ENCODE measurements around the gene CCDC9B. TPM values are rescaled to one million over a fixed set of nuclear protein-coding genes. Genes with fewer than 3 reads are reported as not detected.

CCDC9B gene
- total and polyA plus RNA-seq, 2 of the 4 experiments (the other 2 are of a cell fraction) = 19.7 to 30.9 TPM

DNA sequence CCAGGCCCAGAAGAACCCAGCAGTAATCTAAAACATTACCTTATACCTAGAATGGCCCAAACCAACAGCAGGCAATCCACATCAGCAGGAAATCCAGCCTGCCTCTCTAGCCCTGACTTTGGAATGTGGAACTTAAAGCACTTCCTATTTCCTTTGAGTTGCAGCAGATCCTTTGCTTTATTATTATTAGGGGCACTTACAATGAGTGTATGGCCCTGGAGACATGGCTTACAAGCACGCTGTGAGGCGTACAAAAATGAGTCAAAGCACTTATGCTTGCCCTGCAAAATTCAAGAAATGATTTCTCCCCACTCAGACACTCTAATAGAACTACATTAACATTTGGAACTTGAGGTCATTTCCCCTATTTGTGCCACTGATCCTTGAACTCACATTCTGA lies 32.2 kb upstream of the CCDC9B start:
- Histone ChIP-seq H2AK5ac (ENCODE audit: low read depth, low read length) (no peak overlapping the region; the same call in 1 of the 2 replicates), H3K79me1 (ENCODE audit: low read depth in 1 of 2, low read length in 2 of 2) (no peaks in the 10 kb centered on the region), H3K27ac (ENCODE audit: insufficient read depth, low read length) (no peak overlapping the region), H3K14ac (replicated peaks; ENCODE audit: low read depth, low read length) (peak overlapping the region; percentile 35; the same call in 1 of the 2 replicates), H3K4ac (ENCODE audit: low read depth, low read length) (no peak overlapping the region), H2BK15ac (ENCODE audit: low read depth, low read length) (no peak overlapping the region), H3K4me3 (ENCODE audit: insufficient read depth, low read depth, low read length) (no peak overlapping the region), H3K9me1 (ENCODE audit: insufficient read depth, low read length) (0 out of 2 replicates have a peak, but pooled peaks cover 3% of the 10 kb centered on the region), H3K36me3 (ENCODE audit: control insufficient read depth, insufficient read depth, low read length) (no peaks in the 10 kb centered on the region), H4K5ac (ENCODE audit: low read depth, low read length) (no peak overlapping the region), H4K8ac (ENCODE audit: low read depth in 2 of 2, low read length in 2 of 2) (peak overlapping the region in 1 of 2 experiments; percentile 50; a peak in 1 of 4 replicates), H2AK9ac (replicated peaks; ENCODE audit: low read depth, low read length, poor library complexity) (peak overlapping the region; percentile 42), H3K4me1 (ENCODE audit: control insufficient read depth, insufficient read depth, low read length) (peaks cover 2% of the 10 kb centered on the region), H4K20me1 (ENCODE audit: insufficient read depth, low read length) (no peaks in the 10 kb centered on the region), H3K9ac (ENCODE audit: low read depth, low read length) (no peak overlapping the region), H3K27me3 (ENCODE audit: control insufficient read depth, insufficient read depth, low read length) (peaks cover 1% of the 10 kb centered on the region; the same call in 1 of the 2 replicates), H2BK120ac (ENCODE audit: low read depth, low read length) (peak overlapping the region; percentile 74; the same call in 1 of the 2 replicates), H4K91ac (ENCODE audit: insufficient read depth, low read depth, low read length) (0 out of 2 replicates have a peak overlapping the region, but pooled peaks have one; percentile 0), H3K23ac (ENCODE audit: low read depth, low read length) (no peak overlapping the region), H3K4me2 (ENCODE audit: low read depth, low read length) (no peak overlapping the region), H3K9me3 (ENCODE audit: control insufficient read depth, insufficient read depth, low read length) (no peaks in the 10 kb centered on the region), H3K18ac (ENCODE audit: low read depth, low read length) (no peak overlapping the region), H2AFZ (replicated peaks; ENCODE audit: low read length, poor library complexity) (peak overlapping the region; percentile 57), H2BK20ac (ENCODE audit: low read depth, low read length) (no peak overlapping the region), H2BK5ac (ENCODE audit: low read depth, low read length, poor library complexity, severe bottlenecking) (peak overlapping the region; percentile 53), H3K56ac (ENCODE audit: extremely low read depth, insufficient read depth, low read length) (no peak overlapping the region)
- peak; percentile 34 for ATAC-seq (ENCODE audit: low read depth)
- DNase-seq = peak; percentile 49
- ChIA-PET POLR2A (ENCODE audit: unreplicated experiment) (no interaction called here), CTCF (no interaction called here)
- TF ChIP-seq FOS (IDR thresholded peaks at IDR 0.05; ENCODE audit: low read depth, low read length) (no peak), MAFK (IDR thresholded peaks at IDR 0.05; ENCODE audit: low read depth, low read length) (peak; percentile 18; the same call in 1 of the 2 replicates)
- in situ Hi-C loops (cut with MboI; ENCODE audit: low sequenced_read_pairs) (no loop called here), dilution Hi-C loops (cut with HindIII; ENCODE audit: low sequenced_read_pairs, unreplicated experiment) (no loop called here), intact Hi-C loops (cut with micrococcal nuclease) (no loop called here)
- no TSS peak for BruUV-seq (replicated peaks)
- WGBS, 2 experiments (ENCODE audit: extremely low coverage in 2 of 2, insufficient read length in 1 of 2) = no CpG with 5 or more reads among the region's 2 CpGs

Data from IMR-90 (cell line).